Cardiac muscle cell (in vitro differentiated cells and primary cell): ENCODE measurements around the gene DBP. TPM values are rescaled to one million over a fixed set of nuclear protein-coding genes. Genes with fewer than 3 reads are reported as not detected.

ENCODE experiments used
- DNase-seq, 2 donors: peaks; one replicate each; pipeline versions ENCODE4 v3.0.0 to v3.0.0-alpha.2; 2010 to 2017; ENCODE audit warnings: low read depth in 1 of 2, low spot score in 1 of 2
- H3K27ac ChIP-seq: fragments of 200-600 bp; sonication (generic); 2 replicates; pipeline ENCODE4 v1.5.1; 2016
- H3K27me3 ChIP-seq: fragments of 200-600 bp; sonication (generic); 2 replicates; pipeline ENCODE4 v1.6.0; 2016; ENCODE audit warnings: control low read depth
- H3K36me3 ChIP-seq: fragments of 200-600 bp; sonication (generic); 2 replicates; pipeline ENCODE4 v1.5.1; 2016; ENCODE audit warnings: control low read depth
- H3K4me1 ChIP-seq: fragments of 200-600 bp; sonication (generic); 2 replicates; pipeline ENCODE4 v1.8.1; 2017; ENCODE audit warnings: low read depth, mild to moderate bottlenecking, mixed run types
- H3K4me3 ChIP-seq: fragments of 200-600 bp; sonication (generic); 2 replicates; pipeline ENCODE4 v1.5.1; 2016; ENCODE audit warnings: mild to moderate bottlenecking
- H3K9me3 ChIP-seq: fragments of 200-600 bp; sonication (generic); 2 replicates; pipeline ENCODE4 v1.5.1; 2017; ENCODE audit warnings: low read depth, mild to moderate bottlenecking, control low read depth
- polyA plus RNA-seq: library from polyadenylated mRNA; unstranded; fragments of >200 nt; fragmentation: Nextera tagmentation; extraction: Ambion mirVana; gene quantifications from 2 replicates; pipeline ENCODE4 v1.2.1, GENCODE V29; 2016
- total RNA-seq: library from RNA; depleted of rRNA; stranded (reverse); fragments of >200 nt; gene quantifications from 2 replicates; pipeline ENCODE4 v1.2.3, GENCODE V29; 2016
- TF ChIP-seq, protein P1 (sequence below): IDR thresholded peaks from 2 replicates; pipeline ENCODE4 v1.5.1; 2012; ENCODE audit warnings: low read depth, mild to moderate bottlenecking, low read length

DBP gene
- total and polyA plus RNA-seq, 2 experiments from 2014 or later: 23.3 to 30.0 TPM

DNA sequence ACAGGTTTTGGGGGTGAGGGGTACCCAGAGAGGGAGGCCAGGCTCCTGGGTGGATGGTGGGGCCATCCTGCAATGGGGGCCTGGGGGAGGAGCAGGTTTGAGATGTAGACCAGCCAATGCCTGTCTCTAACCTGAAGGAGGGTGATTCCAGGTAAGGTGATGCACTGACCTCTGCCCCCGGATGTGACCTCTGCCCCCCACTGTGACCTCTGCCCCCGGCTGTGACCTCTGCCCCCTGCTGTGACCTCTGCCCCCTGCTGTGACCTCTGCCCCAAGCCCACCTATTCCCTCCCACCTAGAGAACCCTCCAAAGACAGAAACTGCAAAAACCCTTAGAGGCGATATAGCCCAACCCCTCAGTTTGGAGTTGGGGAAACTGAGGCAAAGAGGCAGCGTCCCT is 40.9 kb downstream of the DBP start:
- no peak overlapping the region for H3K27ac ChIP-seq
- H3K27me3 ChIP-seq: no peaks in the 10 kb centered on the region
- H3K4me1 ChIP-seq: no peaks in the 10 kb centered on the region
- TF ChIP-seq, protein P1, sequence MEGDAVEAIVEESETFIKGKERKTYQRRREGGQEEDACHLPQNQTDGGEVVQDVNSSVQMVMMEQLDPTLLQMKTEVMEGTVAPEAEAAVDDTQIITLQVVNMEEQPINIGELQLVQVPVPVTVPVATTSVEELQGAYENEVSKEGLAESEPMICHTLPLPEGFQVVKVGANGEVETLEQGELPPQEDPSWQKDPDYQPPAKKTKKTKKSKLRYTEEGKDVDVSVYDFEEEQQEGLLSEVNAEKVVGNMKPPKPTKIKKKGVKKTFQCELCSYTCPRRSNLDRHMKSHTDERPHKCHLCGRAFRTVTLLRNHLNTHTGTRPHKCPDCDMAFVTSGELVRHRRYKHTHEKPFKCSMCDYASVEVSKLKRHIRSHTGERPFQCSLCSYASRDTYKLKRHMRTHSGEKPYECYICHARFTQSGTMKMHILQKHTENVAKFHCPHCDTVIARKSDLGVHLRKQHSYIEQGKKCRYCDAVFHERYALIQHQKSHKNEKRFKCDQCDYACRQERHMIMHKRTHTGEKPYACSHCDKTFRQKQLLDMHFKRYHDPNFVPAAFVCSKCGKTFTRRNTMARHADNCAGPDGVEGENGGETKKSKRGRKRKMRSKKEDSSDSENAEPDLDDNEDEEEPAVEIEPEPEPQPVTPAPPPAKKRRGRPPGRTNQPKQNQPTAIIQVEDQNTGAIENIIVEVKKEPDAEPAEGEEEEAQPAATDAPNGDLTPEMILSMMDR: no peak
- no peaks in the 10 kb centered on the region for H3K9me3 ChIP-seq
- H3K4me3 ChIP-seq: no peak overlapping the region
- no peaks in the 10 kb centered on the region for H3K36me3 ChIP-seq
- DNase-seq: no peak

DNA sequence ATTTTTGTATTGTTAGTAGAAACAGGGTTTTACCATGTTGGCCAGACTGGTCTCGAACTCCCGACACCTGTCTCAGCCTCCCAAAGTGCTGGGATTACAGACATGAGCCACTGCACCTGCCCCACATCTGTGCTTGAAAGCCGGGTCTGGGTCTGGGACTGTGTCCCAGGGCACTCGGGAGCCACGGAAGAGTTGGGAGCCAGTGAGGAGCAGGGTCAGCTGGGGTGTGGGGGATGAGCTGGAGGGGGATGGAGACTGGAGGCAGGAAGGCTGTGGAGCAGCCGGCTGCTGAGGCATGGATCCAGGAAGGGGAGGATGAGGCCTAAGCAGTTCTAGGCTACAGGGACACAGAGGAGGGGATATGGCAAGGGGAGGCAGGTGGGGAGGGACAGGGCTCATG is 41.3 kb downstream of the DBP start:
- Histone ChIP-seq H3K27ac (no peak overlapping the region), H3K4me1 (no peaks in the 10 kb centered on the region), H3K27me3 (no peaks in the 10 kb centered on the region), H3K9me3 (no peaks in the 10 kb centered on the region), H3K36me3 (no peaks in the 10 kb centered on the region), H3K4me3 (no peak overlapping the region)
- DNase-seq: no peak
- TF ChIP-seq, protein P1: no peak

DNA sequence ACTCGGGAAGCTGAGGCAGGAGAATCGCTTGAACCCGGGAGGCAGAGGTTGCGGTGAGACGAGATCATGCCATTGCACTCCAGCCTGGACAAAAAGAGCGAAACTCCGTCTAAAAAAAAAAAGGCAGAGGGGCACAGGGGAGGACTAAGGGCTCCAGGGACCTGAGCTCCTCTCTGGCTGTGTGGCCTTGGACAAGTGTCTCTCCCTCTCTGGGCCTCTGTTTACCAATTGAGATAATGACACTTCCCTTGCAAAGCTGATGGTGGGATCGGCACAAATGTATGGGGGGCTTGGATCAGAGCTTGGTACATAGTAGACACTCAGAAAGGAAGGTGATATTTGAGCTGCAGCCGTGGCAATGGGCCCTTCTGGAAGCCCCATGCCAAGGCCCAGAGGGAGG is 42.0 kb downstream of the DBP start:
- TF ChIP-seq, protein P1: no peak

DNA sequence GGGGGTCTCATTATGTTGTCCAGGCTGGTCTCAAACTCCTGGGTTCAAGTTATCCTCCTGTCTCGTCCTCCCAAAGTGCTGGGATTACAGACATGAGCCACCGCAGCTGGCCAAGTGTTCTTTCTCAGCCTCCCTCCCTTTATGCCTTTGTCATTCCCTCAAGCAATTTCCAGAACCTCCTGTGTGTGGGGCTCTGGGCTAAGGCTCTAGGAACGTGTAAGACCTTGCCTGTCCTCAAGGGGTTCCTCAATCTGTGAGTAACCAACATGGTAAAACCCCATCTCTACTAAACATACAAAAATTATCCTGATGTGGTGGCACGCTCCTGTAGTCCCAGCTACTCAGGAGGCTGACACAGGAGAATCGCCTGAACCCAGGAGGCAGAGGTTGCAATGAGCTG is 46.2 kb downstream of the DBP start:
- Histone ChIP-seq H3K27ac (no peak overlapping the region), H3K36me3 (no peaks in the 10 kb centered on the region), H3K9me3 (no peaks in the 10 kb centered on the region), H3K4me1 (no peaks in the 10 kb centered on the region), H3K27me3 (no peaks in the 10 kb centered on the region), H3K4me3 (no peak overlapping the region)
- peak in 1 of 2 donors; percentile 30 for DNase-seq
- TF ChIP-seq, protein P1: peak; percentile 16

More for the DNA sequence above, 42.0 kb downstream of the DBP start:
- H3K27ac ChIP-seq: no peak overlapping the region
- H3K4me3 ChIP-seq: no peak overlapping the region
- no peaks in the 10 kb centered on the region for H3K4me1 ChIP-seq
- no peak for DNase-seq
- no peaks in the 10 kb centered on the region for H3K27me3 ChIP-seq
- no peaks in the 10 kb centered on the region for H3K36me3 ChIP-seq
- H3K9me3 ChIP-seq: no peaks in the 10 kb centered on the region

DNA sequence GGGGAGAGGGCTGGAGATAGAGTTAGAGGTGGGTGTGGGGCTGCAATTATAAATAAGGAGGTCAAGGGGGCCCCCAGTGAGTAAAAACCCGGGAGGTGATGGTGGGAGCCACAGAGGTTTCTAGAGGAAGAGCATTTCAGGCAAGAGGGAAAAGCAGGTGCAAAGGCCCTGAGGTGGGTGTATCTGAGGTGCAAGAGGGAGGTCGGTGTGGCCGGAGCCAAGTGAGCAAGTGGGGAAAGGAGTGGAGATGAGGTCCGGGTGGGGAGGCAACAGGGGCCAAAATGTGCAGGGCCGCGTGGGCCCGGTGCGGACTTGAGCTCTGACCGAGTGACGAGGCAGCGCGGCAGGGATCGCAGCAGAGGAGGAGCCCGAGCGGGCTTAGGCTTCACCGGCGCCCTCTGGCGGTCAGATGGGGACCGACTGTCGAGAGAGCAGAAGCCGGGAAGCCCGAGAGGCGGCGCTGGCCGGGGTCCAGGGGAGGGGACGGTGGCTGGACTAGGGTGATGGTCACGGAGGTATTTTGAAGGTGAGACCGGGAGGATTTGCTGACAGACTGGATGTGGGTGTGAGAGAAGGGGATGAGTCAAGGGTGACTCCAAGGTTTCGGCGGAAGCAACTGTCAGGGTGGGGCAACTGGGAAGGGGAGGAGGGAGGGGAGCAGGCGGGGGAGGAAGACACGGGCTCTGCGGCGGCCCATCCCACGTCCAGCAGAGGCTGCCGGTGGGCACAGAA is 48.3 kb downstream of the DBP start:
- Histone ChIP-seq H3K27me3 (no peaks in the 10 kb centered on the region), H3K4me3 (peak overlapping the region; percentile 19), H3K27ac (no peak overlapping the region), H3K36me3 (no peaks in the 10 kb centered on the region), H3K4me1 (no peaks in the 10 kb centered on the region), H3K9me3 (no peaks in the 10 kb centered on the region)
- peak; percentile 88 to 93 for DNase-seq
- TF ChIP-seq, protein P1: peak; percentile 95
